Measurements from ENCODE around the gene GNPDA1.

Gene GNPDA1

DNA sequence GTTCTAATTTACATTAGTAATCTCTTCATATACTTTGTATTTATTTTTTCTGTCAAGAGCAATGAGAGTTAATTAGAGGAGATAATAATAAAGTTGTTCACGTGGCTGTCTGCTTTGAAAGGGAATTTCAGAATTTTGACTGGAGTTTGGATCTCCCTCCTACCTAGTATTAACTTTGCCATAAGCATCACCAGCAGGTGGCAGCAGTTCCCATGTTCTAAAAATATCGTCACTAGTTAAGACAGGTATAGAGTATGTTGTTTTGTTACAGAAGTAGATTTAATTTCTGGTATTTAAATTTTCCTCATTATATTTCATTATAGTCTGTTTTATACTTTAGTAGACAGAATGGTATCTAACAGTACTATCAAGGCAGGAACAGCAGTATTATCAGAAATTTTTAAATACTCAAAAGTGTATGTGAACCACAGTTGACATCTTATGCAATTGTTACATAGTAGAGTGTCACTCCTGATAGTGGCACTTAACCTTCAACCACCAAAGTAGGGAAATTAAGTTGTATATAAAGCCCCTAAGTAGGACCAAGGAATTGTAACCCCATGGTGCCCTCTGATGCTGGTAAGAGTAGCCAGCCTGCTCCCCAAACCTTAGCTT is 20.4 kb downstream of the GNPDA1 start:
- DNase-seq (ENCODE audit: low spot score): no peak

DNA sequence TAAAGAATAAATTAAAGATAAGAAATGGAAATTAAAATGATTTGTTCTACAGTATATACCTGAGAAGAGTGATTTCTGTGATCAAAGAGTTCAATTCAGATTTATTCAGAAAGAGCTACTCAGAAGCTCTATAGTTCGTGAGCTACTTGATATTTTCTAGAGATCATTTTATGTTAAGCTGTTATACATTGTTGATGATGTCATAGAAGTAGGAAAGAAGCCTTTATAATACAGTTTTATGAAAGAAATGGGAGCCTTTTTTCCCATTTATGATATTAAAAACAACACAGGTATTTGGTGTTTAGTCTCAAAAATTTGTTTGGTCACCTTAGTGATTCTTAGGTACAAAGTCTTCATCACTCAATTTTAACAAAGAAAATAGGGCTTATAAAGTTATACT is 23.1 kb downstream of the GNPDA1 start:
- DNase-seq (ENCODE audit: low spot score): no peak

- no peak for DNase-seq (ENCODE audit: low spot score)
Observed at GRCh38 chr5:141986072-141986471, 26.8 kb downstream of the GNPDA1 start.

DNA sequence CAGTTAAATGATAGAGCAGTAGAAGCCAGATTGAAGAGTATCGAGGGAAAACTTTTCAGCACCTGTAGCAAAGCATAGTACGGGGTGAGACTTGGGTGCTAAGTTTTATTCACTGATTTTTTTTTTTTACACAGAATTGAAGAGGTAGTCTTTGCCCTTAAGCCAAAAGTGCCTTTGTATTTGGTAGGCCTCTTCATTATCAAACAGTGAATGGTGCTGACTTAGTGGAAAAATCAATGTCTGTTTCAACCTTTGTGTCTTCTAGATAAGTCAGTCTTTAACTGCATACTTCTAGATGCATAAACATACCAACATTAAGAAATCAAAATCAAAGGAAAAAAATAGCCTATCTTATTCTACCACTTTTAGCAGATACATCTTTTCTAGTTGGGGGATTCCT is 30.2 kb downstream of the GNPDA1 start:
- DNase-seq (ENCODE audit: low spot score): no peak

DNA sequence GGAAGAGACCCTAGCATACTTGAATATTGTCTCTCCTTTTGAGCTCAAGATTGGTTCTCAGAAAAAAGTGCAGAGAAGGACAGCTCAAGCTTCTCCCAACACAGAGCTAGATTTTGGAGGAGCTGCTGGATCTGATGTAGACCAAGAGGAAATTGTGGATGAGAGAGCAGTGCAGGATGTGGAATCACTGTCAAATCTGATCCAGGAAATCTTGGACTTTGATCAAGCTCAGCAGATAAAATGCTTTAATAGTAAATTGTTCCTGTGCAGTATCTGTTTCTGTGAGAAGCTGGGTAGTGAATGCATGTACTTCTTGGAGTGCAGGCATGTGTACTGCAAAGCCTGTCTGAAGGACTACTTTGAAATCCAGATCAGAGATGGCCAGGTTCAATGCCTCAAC is 34.4 kb downstream of the GNPDA1 start:
- DNase-seq (ENCODE audit: low spot score): no peak

- DNase-seq (ENCODE audit: low spot score): no peak
Observed at GRCh38 chr5:141976176-141976575, 36.7 kb downstream of the GNPDA1 start.

DNA sequence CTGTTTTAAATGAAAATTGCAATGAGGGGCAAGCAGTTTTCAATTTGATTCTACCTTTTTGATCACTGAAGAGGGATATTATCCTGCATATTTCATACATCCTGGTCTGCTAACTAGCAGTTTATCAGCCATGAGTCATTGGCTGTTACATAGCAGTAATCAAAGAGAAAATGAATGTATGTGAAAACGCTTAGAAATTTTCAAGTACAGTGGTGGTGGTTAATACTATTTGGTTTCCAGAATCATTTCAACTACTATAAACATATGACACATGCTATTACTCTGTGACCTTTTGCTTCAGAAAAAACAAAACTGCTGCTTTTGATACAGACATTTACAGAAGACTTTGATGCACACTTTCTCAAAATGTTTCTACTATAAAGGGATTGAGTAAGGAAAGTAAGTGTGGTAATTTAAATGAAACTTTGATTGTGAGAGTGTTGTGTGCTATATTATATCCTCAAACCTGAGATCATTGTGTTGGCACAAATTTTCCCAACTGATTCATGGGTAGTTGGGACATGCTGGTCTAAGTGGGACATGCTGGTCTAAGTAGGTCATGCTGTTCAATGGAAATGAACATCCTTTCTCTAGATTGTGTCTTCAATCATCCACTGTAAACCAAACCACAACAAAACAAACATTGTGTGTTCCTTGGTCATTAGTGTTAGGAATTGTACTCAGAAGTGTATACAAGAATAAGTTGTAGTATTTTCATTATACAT is 38.8 kb downstream of the GNPDA1 start:
- no peak for DNase-seq (ENCODE audit: low spot score)

DNA sequence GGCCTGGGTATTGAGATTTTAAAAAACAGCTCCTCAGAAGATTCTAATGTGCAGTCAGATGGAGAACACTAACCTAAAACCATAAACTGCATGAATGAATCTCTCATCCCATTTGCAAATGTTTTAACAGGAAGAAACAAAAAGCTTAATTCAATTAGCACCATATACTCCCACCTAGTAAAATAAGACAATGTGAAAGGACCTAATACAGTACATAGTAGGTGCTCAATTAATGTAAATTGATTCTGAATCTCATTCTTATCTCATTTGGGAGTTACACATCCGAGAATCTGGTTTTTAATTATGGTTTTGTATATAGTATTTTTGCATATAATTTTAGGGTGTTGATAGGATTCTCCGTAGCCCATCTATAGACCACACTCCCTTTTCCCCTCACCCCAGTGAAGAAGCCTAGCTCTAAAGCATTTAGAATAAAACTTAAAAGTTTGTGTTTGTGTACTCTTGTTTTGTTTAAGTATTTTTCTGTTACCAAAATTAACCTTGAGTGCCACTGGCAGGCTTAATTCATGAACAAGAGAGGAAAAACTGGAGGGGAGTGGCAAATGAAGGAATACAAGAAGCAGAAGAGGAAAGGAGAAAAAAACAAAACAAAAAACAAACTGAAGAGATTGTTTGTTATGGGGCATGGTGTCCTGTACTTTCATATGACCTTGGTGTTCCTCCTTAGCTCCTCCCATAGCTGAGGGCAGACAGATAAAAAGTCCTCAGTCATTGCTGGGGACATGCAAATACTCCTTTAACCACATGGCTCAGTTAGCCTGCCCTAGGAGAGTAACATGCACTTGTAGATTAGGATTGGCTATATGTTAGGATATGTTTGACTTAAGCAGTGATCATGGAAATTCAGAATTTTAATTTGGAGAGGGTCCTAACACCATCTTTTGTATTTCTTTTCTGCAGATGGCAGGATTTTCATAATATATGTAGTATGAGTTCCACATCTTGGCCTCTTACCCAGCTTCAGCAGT is 42.8 kb downstream of the GNPDA1 start:
- peak; percentile 45 for DNase-seq (ENCODE audit: low spot score)

GRCh38 chr5:141968914-141969608 is 43.8 kb downstream of the GNPDA1 start, which contains the start of gene RNF14:
RNF14 (plus strand) TSS chr5:141969105; CDS start chr5:141973589, 4,484 bp downstream.
- DNase-seq (ENCODE audit: low spot score): peak; percentile 71

DNA sequence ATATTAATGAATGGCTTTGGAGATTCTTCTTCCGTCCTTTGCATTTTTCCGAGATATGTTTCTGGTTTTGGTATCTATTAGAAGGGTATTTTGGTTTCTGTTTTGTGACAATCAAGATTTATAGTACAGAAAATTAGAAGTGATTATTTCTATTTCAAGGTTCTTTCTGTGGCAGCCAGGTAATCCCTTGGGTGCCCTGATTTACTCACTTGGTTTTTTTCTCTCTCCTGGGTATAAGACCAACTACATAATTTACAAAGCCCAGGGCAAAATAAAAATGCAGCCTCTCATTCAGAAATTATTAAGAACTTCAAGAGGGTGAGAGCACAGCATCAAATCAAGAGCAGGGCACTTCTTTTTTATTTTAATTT is 45.9 kb downstream of the GNPDA1 start:
- no peak for DNase-seq (ENCODE audit: low spot score)

DNA sequence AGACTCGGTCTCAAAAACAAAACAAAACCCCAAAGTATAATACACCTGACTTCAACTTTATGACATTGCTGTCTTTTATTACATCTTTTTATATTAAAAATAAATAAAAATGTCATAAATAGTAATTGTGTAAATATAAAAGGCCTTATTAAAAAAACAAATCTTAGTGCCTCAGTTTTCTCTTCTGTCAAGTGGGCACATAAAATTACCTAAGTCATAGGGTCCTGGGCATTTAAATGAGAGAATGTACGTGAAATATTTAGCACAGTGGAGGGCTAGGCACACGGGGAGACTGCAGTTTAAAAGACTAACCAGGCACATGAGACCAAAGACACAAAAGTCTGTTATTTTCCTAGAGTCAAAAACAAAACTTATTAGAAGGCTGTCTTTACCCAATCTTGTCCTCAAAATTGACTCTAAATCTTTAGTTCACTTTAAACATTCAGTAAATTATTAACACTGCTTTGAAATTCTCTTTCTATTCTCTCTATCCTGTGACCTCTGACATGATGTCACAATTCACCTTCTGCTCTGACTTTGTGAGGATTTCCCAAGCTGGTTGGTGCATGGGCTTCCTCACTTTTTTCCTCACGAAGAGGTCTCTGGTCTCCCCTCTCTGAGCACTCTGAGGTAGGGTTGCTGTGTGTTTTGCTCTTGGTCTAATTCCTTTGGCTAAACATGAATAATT is 46.4 kb downstream of the GNPDA1 start:
- no peak for DNase-seq (ENCODE audit: low spot score)

DNA sequence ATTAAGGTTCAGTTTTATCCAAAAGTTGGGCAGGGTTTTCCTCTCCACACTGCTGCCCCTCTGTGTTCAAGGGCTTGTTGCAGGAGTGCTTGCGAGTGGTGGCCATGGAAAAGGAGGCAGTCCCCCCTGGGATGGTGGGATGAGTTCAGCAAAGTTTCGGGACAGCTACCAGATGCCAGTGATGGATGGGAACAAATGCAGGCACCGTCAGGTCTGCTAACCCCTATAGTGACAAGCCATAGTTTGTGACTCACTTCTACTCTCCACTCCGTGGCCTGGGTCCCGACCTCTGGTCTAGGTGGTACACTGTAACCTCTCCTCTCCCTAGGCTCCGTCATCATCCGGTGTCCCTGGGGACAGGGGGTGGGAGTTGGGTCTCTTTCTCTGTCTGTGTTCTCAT is 47.8 kb downstream of the GNPDA1 start:
- DNase-seq (ENCODE audit: low spot score): no peak

DNA sequence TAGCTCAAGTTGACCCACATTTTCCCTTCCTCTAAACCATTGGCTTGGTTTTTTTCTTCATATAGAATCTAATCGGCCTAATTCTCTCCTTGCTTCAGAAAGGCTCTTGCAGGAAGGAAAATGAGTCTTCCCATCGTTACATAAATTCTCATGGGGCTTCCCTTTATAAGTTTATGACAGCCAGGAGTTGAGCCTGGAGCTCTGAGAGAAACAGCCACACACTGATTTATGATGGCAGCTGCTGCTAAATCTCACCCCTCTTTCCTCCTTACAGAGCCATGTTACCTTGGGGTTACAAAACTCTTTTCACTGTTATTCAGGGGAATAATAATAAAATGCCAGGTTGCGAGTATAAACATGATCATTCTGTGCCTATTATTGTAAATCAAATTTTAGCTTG is 49.1 kb downstream of the GNPDA1 start:
- no peak for DNase-seq (ENCODE audit: low spot score)

- no peak for DNase-seq (ENCODE audit: low spot score)
Observed at GRCh38 chr5:141961466-141961865, 51.4 kb downstream of the GNPDA1 start.

DNA sequence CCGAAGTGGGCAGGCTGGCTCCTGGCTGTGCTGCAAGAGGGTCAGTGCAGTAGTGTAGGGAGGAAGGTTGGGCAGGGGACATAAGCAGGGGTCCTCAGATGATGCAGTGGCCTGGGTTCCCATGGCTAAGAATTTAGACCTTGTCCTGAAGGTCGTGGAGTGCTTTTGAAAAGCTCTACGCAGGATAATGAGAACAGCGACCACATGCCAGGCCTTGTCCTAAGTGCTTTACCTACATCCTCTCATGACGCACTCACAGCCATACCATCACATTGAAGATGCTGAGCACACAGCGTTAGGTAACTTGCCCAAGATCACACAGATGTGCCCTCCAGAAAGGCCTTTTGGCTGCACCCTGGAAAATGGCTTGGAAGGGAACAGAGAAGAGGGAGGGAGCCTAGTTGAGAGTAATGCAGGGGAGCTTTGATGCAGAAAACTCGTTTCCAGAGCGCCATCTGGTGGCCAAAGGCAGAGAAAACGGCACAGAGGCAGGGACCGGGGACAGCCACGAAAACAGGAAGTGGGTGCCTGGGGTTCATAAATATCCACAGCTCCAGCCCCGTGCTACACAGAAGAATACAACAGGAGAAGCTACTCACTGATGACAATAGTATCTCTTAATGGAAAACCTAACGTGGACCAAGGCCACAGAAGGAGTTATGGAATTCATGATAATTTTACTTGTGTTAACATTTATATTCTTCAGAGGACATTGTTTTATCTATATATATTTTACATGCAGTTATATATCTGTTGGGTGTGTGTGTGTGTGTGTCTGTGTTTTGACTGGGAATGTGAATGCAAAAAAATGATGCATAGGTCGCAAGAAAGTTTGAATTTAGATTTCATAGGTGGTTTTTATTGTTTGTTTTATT is 52.1 kb downstream of the GNPDA1 start:
- DNase-seq (ENCODE audit: low spot score): peak; percentile 67

DNA sequence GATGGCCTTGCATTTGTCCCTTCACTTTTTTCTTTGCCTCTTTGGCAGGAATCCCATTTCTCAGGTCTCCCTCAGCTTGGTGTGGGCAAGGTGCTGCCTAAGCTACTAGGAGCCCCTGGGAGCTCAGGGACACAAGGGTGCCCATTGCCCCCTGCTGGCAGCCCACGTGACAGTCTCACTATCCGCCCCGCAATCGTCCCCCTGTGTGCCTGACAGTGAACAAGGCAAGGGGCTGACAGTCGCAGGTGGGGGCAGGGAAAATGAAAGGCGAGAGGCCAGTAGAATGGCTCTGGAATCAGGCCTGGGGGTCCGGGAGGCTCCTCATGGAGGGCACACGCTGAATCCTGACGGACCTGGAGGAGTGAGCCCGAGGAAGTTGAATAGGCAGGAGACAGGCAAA is 52.8 kb downstream of the GNPDA1 start:
- no peak for DNase-seq (ENCODE audit: low spot score)

GRCh38 chr5:141958546-141959172 is 54.2 kb downstream of the GNPDA1 start:
- no peak for DNase-seq (ENCODE audit: low spot score)

DNA sequence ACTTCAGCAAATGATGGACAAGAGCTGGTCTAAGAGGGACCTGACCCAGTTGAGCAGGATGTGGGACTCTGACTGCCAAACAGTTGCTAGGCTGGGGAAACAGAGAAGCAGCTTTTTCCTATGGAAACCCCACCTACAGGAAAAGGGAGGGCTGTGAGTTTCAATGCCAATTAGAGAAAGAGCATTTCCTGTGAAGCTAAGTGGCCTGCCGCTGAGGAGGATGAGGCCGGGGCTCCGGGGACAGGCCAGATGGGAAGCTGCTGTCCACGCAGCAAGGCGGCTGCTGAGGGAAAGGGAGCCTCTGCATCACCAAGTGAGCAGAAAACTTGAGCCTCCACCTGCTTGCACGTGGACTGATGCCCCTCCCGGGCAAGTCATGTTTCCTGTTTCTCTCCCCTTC is 54.7 kb downstream of the GNPDA1 start, which contains the start of gene PCDH12:
Gene PCDH12, minus strand, starts transcription at position 90 of the 400 bp plus-strand sequence. CDS start 351 bp downstream, outside the sequence.
- DNase-seq (ENCODE audit: low spot score): no peak

- no peak for DNase-seq (ENCODE audit: low spot score)
Observed at GRCh38 chr5:141957367-141957996, 55.3 kb downstream of the GNPDA1 start.
